ENCODE data around the gene ANKS1B.

ANKS1B gene

GRCh38 chr12:99960311-99960710 lies 24.4 kb downstream of the ANKS1B start:
- DNase-seq (ENCODE audit: low spot score): peak; percentile 6

- peak; percentile 15 for DNase-seq (ENCODE audit: low spot score)
These were observed 25.1 kb downstream of the ANKS1B start for GRCh38 chr12:99959549-99960170.

- no peak for DNase-seq (ENCODE audit: low spot score)
These were observed 26.8 kb downstream of the ANKS1B start for GRCh38 chr12:99957866-99958466.

- DNase-seq (ENCODE audit: low spot score): no peak
These were observed 30.0 kb downstream of the ANKS1B start for GRCh38 chr12:99954724-99955123.

GRCh38 chr12:99948370-99948769 lies 36.4 kb downstream of the ANKS1B start:
- DNase-seq (ENCODE audit: low spot score): no peak

GRCh38 chr12:99946131-99946530 lies 38.6 kb downstream of the ANKS1B start:
- no peak for DNase-seq (ENCODE audit: low spot score)

- no peak for DNase-seq (ENCODE audit: low spot score)
These were observed 49.1 kb downstream of the ANKS1B start for GRCh38 chr12:99935608-99936007.

GRCh38 chr12:99926511-99927169 lies 58.1 kb downstream of the ANKS1B start:
- DNase-seq (ENCODE audit: low spot score): no peak

- no peak for DNase-seq (ENCODE audit: low spot score)
These were observed 64.3 kb downstream of the ANKS1B start for GRCh38 chr12:99920353-99920960.

- DNase-seq (ENCODE audit: low spot score): no peak
These were observed 66.9 kb downstream of the ANKS1B start for GRCh38 chr12:99917711-99918402.

- no peak for DNase-seq (ENCODE audit: low spot score)
These were observed 68.2 kb downstream of the ANKS1B start for GRCh38 chr12:99916555-99916954.

- DNase-seq (ENCODE audit: low spot score): peak; percentile 52
These were observed 69.3 kb downstream of the ANKS1B start for GRCh38 chr12:99915251-99916082.

- DNase-seq (ENCODE audit: low spot score): no peak
These were observed 70.5 kb downstream of the ANKS1B start for GRCh38 chr12:99914206-99914605.

GRCh38 chr12:99911967-99912366 lies 72.8 kb downstream of the ANKS1B start:
- DNase-seq (ENCODE audit: low spot score): peak; percentile 10

GRCh38 chr12:99911081-99911480 lies 73.7 kb downstream of the ANKS1B start:
- peak; percentile 92 for DNase-seq (ENCODE audit: low spot score)

GRCh38 chr12:99910342-99910741 lies 74.4 kb downstream of the ANKS1B start:
- DNase-seq (ENCODE audit: low spot score): no peak

- DNase-seq (ENCODE audit: low spot score): no peak
These were observed 77.8 kb downstream of the ANKS1B start for GRCh38 chr12:99906786-99907579.

- no peak for DNase-seq (ENCODE audit: low spot score)
These were observed 83.6 kb downstream of the ANKS1B start for GRCh38 chr12:99901181-99901580.

GRCh38 chr12:99898645-99899044 lies 86.1 kb downstream of the ANKS1B start:
- no peak for DNase-seq (ENCODE audit: low spot score)

GRCh38 chr12:99879439-99879838 lies 105.3 kb downstream of the ANKS1B start:
- DNase-seq (ENCODE audit: low spot score): no peak

GRCh38 chr12:99875081-99875480 lies 109.7 kb downstream of the ANKS1B start:
- DNase-seq (ENCODE audit: low spot score): no peak
